Keratinocyte (primary cell): ENCODE measurements around the gene STARD4. TPM values are rescaled to one million over a fixed set of nuclear protein-coding genes. Genes with fewer than 3 reads are reported as not detected.

Experiments used
- DNase-seq: peaks from one replicate; pipeline ENCODE4 v3.0.0-alpha.2; 2011; ENCODE audit warnings: low read depth, missing footprints, low spot score
- FAIRE-seq: peaks from 2 replicates; lab custom pipeline; 2011; peaks lifted over from hg19 to GRCh38; lab: Jason Lieb, UNC
- H2AFZ ChIP-seq: 2 replicates; pipeline ENCODE4 v1.6.0; 2012; ENCODE audit warnings: low read length, control low read depth, inconsistent platforms; ENCODE audit not compliant: control insufficient read depth
- H3K27ac ChIP-seq: 2 replicates; pipeline ENCODE4 v1.5.1; 2011; ENCODE audit warnings: low read length; ENCODE audit not compliant: control insufficient read depth, insufficient read depth
- H3K27me3 ChIP-seq: 3 replicates; pipeline ENCODE4 v1.6.0; 2011; ENCODE audit warnings: low read length; ENCODE audit not compliant: control insufficient read depth, insufficient read depth; ENCODE audit errors: extremely low read depth
- H3K36me3 ChIP-seq, 2 experiments: 2 replicates in 1 of 2; 3 replicates in 1 of 2; pipeline ENCODE4 v1.5.1; 2011; ENCODE audit warnings: low read length in 2 of 2, mild to moderate bottlenecking in 1 of 2; ENCODE audit not compliant: control insufficient read depth in 2 of 2, insufficient read depth in 2 of 2; ENCODE audit errors: extremely low read depth in 1 of 2
- H3K4me1 ChIP-seq: 3 replicates; pipeline ENCODE4 v1.5.1; 2011; ENCODE audit warnings: low read length; ENCODE audit not compliant: control insufficient read depth, insufficient read depth; ENCODE audit errors: extremely low read depth
- H3K4me2 ChIP-seq: 3 replicates; pipeline ENCODE4 v1.6.0; 2011; ENCODE audit warnings: low read depth, low read length; ENCODE audit not compliant: control insufficient read depth, insufficient read depth; ENCODE audit errors: extremely low read depth
- H3K4me3 ChIP-seq, 3 experiments: fragments of 200-600 bp in 1 of 3; sonication (generic) in 1 of 3; 2 replicates in 2 of 3; 3 replicates in 1 of 3; pipeline ENCODE4 v1.5.1; 2011 to 2016; ENCODE audit warnings: low read length in 3 of 3, mild to moderate bottlenecking in 3 of 3, control low read depth in 2 of 3, inconsistent platforms in 1 of 3, low read depth in 1 of 3, mixed read lengths in 1 of 3, mixed run types in 1 of 3, moderate library complexity in 1 of 3; ENCODE audit not compliant: control insufficient read depth in 2 of 3, insufficient read depth in 2 of 3; ENCODE audit errors: extremely low read depth in 1 of 3
- H3K79me2 ChIP-seq: 2 replicates; pipeline ENCODE4 v1.6.0; 2012; ENCODE audit warnings: low read length; ENCODE audit not compliant: control insufficient read depth, insufficient read depth
- H3K9ac ChIP-seq: 3 replicates; pipeline ENCODE4 v1.6.0; 2011; ENCODE audit warnings: low read length; ENCODE audit not compliant: control insufficient read depth, insufficient read depth; ENCODE audit errors: extremely low read depth
- H3K9me1 ChIP-seq: 3 replicates; pipeline ENCODE4 v1.6.0; 2011; ENCODE audit warnings: low read length; ENCODE audit not compliant: control insufficient read depth, insufficient read depth; ENCODE audit errors: extremely low read depth
- H3K9me3 ChIP-seq: 2 replicates; pipeline ENCODE4 v1.5.1; 2012; ENCODE audit warnings: low read depth, low read length; ENCODE audit not compliant: control insufficient read depth
- H4K20me1 ChIP-seq: 3 replicates; pipeline ENCODE4 v1.6.0; 2011; ENCODE audit warnings: low read length; ENCODE audit not compliant: control insufficient read depth, insufficient read depth; ENCODE audit errors: extremely low read depth
- CTCF ChIP-seq, 3 experiments: IDR thresholded peaks in 1 of 3; conservative IDR thresholded peaks in 1 of 3; optimal IDR thresholded peaks in 1 of 3; 2 replicates in 2 of 3; 3 replicates in 1 of 3; pipeline versions ENCODE3 to v1.5.1; 2011; ENCODE audit warnings: low read length in 3 of 3, mild to moderate bottlenecking in 3 of 3, moderate library complexity in 2 of 3, control low read depth in 1 of 3, inconsistent platforms in 1 of 3; ENCODE audit not compliant: insufficient read depth in 2 of 3; ENCODE audit errors: extremely low read depth in 1 of 3
- EZH2 ChIP-seq: IDR thresholded peaks from one replicate; pipeline ENCODE4 v1.6.1; 2012; ENCODE audit warnings: inconsistent platforms, mild to moderate bottlenecking, low read length, moderate library complexity
- dilution Hi-C: fragments of 300-500 bp; cut with MboI; formaldehyde crosslinking; loops from one replicate; pipeline ENCODE4 v1.7.0; 2020; ENCODE audit warnings: low sequenced_read_pairs; ENCODE audit not compliant: extremely low pct_ligation_motif_present
- polyA plus RNA-seq, 5 experiments: library from polyadenylated mRNA; depleted of rRNA in 3 of 5; stranded (reverse) in 3 of 5; stranded (forward) in 1 of 5; unstranded in 1 of 5; fragments of >200 nt; gene quantifications; 1 replicate in 1 of 5; 2 replicates in 3 of 5; 3 replicates in 1 of 5; pipeline versions ENCODE4 v1.2.1 to v1.2.3, GENCODE V29; 2011 to 2012; ENCODE audit warnings: missing spikeins in 2 of 5, low read depth in 1 of 5, low replicate concordance in 1 of 5

STARD4 gene
- polyA plus RNA-seq, 1 donor (not counting 4 experiments of a cell fraction or from before 2014, with no cell fraction given) = 86.4 TPM

GRCh38 chr5:111493031-111493430 lies 19.3 kb downstream of the STARD4 start:
- Histone ChIP-seq H3K4me1 (peaks cover 23% of the 10 kb centered on the region), H3K9me3 (no peaks in the 10 kb centered on the region), H4K20me1 (no peaks in the 10 kb centered on the region), H3K9ac (no peak overlapping the region), H3K79me2 (no peaks in the 10 kb centered on the region), H2AFZ (no peak overlapping the region), H3K9me1 (no peaks in the 10 kb centered on the region), H3K27me3 (no peaks in the 10 kb centered on the region), H3K4me2 (no peak overlapping the region), H3K36me3 (peaks cover 2 to 4% of the 10 kb centered on the region in 2 experiments), H3K27ac (no peak overlapping the region), H3K4me3 (no peak overlapping the region)
- FAIRE-seq (peak; percentile 55), DNase-seq (no peak)
- dilution Hi-C loops = no loop called here
- no peak for TF ChIP-seq EZH2
- TF ChIP-seq CTCF (optimal IDR thresholded peaks at IDR 0.05 in 1 of 3, IDR thresholded peaks at IDR 0.05 in 1 of 3, conservative IDR thresholded peaks at IDR 0.05 in 1 of 3; ENCODE audit: extremely low read depth in 1 of 3, insufficient read depth in 2 of 3, low read length in 3 of 3) = no peak

GRCh38 chr5:111488353-111488752 lies 24.0 kb downstream of the STARD4 start:
- no peaks in the 10 kb centered on the region for H4K20me1 ChIP-seq
- peaks cover 0 to 2% of the 10 kb centered on the region in 2 experiments for H3K36me3 ChIP-seq
- H3K27ac ChIP-seq = no peak overlapping the region
- no peak overlapping the region for H2AFZ ChIP-seq
- H3K79me2 ChIP-seq = no peaks in the 10 kb centered on the region
- no peak for FAIRE-seq
- H3K4me1 ChIP-seq = no peaks in the 10 kb centered on the region
- no peak for DNase-seq
- no peak for TF ChIP-seq CTCF (optimal IDR thresholded peaks at IDR 0.05 in 1 of 3, IDR thresholded peaks at IDR 0.05 in 1 of 3, conservative IDR thresholded peaks at IDR 0.05 in 1 of 3; ENCODE audit: extremely low read depth in 1 of 3, insufficient read depth in 2 of 3, low read length in 3 of 3)
- no peak for TF ChIP-seq EZH2
- no peak overlapping the region for H3K4me3 ChIP-seq
- H3K27me3 ChIP-seq = no peaks in the 10 kb centered on the region
- no peak overlapping the region for H3K4me2 ChIP-seq
- H3K9me3 ChIP-seq = no peaks in the 10 kb centered on the region
- H3K9me1 ChIP-seq = no peaks in the 10 kb centered on the region
- no peak overlapping the region for H3K9ac ChIP-seq
- dilution Hi-C loops = no loop called here
